Heart left ventricle (tissue), 13 donors: ENCODE data around the gene MTCH2.

Experiments used
- POLR2A ChIP-seq, 2 donors: fragments of 450-650 bp; IDR thresholded peaks; one replicate each; pipeline ENCODE4 v1.6.1; 2017; ENCODE audit warnings: antibody characterized with exemption in 2 of 2, mild to moderate bottlenecking in 2 of 2, moderate library complexity in 2 of 2
- TF ChIP-seq, protein P1 (sequence below), 12 donors: fragments of 200-600 bp; sonication (generic) in 4 of 12; IDR thresholded peaks; one replicate each; pipeline versions ENCODE4 v1.5.0 to v1.8.0; 2018 to 2022; ENCODE audit warnings: antibody characterized with exemption in 12 of 12, mild to moderate bottlenecking in 5 of 12
- donor health status: ischemic (EF 13 %, LVEDD 7.1; RV severe dilation, severe dysfunction).
- donor health status: DM: no; HTN: yes; CAD: no.
- donor health status: DM: no; HTN: no; CAD: no.
- donor health status: ischemic (EF 25% LVEDD 6.9; RV normal size, moderate dysfunction).
- donor health status: ischemic (EF 25% LVEDD 5.7; RV mildly dilated, moderate dysfunction).
- donor health status: ischemic (EF 35%, LVEDD 5.7; RV mildly dilated, moderate dysfunction).
- donor health status: nonischemic (EF 11% LVEDD 7.7; RV severe dilation, severe dysfunction).
- donor health status: DM: yes; HTN: yes; CAD: no.
- donor health status: PGD.
- donor health status: ischemic (EF 29% LVEDD 5.4; RV normal size, mild dysfunction).
- donor health status: nonischemic (EF 23%, LVEDD 6.1; RV moderate dilation, normal function).

DNA sequence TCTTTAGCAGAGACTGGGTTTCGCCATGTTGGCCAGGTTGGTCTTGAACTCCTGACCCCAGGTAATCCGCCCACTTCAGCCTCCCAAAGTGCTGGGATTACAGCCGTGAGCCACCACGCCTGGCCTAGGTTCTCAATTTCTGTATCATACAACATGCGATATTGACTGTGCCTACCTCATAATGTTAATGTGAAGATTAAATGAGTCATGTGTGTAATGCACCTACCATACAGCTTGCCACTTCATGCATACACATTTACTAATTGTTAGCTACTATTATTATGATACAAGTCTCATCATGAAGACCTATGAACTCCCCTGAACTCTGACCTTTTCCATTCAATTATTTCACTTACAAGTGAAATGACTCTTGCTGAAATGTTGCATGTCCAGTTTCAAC, 47.1 kb upstream of the MTCH2 start:
- TF ChIP-seq, protein P1, sequence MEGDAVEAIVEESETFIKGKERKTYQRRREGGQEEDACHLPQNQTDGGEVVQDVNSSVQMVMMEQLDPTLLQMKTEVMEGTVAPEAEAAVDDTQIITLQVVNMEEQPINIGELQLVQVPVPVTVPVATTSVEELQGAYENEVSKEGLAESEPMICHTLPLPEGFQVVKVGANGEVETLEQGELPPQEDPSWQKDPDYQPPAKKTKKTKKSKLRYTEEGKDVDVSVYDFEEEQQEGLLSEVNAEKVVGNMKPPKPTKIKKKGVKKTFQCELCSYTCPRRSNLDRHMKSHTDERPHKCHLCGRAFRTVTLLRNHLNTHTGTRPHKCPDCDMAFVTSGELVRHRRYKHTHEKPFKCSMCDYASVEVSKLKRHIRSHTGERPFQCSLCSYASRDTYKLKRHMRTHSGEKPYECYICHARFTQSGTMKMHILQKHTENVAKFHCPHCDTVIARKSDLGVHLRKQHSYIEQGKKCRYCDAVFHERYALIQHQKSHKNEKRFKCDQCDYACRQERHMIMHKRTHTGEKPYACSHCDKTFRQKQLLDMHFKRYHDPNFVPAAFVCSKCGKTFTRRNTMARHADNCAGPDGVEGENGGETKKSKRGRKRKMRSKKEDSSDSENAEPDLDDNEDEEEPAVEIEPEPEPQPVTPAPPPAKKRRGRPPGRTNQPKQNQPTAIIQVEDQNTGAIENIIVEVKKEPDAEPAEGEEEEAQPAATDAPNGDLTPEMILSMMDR (IDR thresholded peaks at IDR 0.05) = no peak
- TF ChIP-seq POLR2A (IDR thresholded peaks at IDR 0.05) = no peak
